Spleen (tissue), 7 donors: Measurements from ENCODE around the gene TMA7.

Source experiments
- CTCF ChIP-seq, 11 experiments: fragments of 200-600 bp in 7 of 11; fragments of 450-650 bp in 4 of 11; sonication (generic) in 4 of 11; IDR thresholded peaks in 8 of 11; conservative IDR thresholded peaks in 3 of 11; 1 replicate in 7 of 11; 2 replicates in 4 of 11; pipeline versions ENCODE4 v1.4.0 to v1.8.0; 2016 to 2021; ENCODE audit warnings: antibody characterized with exemption in 11 of 11, inconsistent platforms in 4 of 11, mild to moderate bottlenecking in 1 of 11
- POLR2A ChIP-seq, 3 donors: fragments of 450-650 bp; IDR thresholded peaks; one replicate each; pipeline ENCODE4 v1.5.1; 2017; ENCODE audit warnings: antibody characterized with exemption in 3 of 3, mild to moderate bottlenecking in 1 of 3
- donor health status: DM: no; HTN: no; CAD: no; lungs with moderate emphysema.
- donor health status: DM: no; HTN: no; CAD: no.
- donor health status: DM: no; HTN: no; CAD: no.

- TF ChIP-seq CTCF (IDR thresholded peaks at IDR 0.05 in 8 of 11, conservative IDR thresholded peaks at IDR 0.05 in 3 of 11), result no peak
- no peak for TF ChIP-seq POLR2A (IDR thresholded peaks at IDR 0.05)
These were observed 27.6 kb downstream of the TMA7 start for GRCh38 chr3:48467473-48468267.
